ENCODE results near the gene GALNT18.
"Not testable (repeated sequence)": the region's sequence is repeated elsewhere in the genome, so short reads cannot be mapped to it uniquely, and the experiment has no call there.

The GALNT18 gene

DNA sequence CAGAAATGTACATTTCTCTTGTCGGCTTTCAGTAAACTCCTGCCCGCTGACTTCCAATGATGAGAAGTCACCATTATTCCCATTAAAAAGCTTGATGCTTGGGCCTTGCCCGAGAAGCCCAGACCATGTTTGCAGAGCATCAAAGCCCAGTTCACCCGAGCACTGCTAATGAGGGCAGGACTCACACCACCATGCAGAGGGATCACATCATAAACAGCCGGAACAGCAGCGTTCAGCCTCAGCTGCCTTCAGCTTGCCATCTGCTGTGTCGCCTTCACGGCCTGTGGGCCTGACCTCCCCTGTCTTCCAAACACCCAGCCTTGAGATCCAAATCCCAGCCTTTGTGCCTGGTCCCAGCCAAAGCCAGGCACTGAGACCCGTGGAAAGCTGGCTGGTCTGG lies 163.3 kb downstream of the GALNT18 start:
- DNase-seq (ENCODE audit: low spot score) = no peak

DNA sequence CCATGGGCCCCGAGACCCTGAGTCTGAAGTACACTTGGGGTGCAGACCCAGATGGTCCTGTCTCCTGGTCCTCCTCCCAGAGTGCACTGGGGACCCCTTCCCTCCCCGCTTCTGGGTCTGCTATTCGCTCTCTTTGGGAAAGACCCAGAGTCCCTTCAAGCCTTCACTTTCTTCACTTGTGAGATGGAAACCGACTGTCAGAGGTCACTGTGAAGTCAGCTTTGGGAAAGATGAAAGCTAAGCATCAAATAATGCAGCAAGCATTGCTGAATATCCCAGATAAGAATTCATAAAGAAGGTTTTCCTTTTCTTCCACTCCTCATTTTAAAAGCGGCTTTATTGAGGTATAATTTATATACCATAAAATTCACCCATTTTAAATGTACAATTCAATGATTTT lies 163.8 kb downstream of the GALNT18 start:
- no peak for DNase-seq (ENCODE audit: low spot score)

DNA sequence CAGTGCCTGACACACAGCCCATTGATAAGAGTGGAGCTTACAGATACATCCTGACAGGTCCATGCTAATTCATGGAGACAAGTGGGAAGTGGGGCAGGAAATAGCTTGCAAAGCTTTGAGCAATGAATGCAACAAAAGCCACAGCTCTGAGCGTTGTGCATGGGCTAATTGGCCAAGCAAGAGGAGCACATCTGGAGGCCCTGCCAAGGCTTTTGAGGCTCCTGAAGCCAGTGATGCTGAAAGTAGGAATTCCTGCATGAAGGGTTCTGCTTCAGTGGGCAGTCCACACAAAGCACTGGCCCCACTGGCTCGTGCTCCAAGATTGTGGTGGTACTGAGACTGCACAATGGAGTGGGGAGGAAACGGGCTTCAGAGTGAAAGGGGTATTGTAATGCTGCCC lies 164.9 kb downstream of the GALNT18 start:
- DNase-seq (ENCODE audit: low spot score) = no peak

GRCh38 chr11:11454671-11455223 lies 167.1 kb downstream of the GALNT18 start:
- DNase-seq (ENCODE audit: low spot score) = no peak

GRCh38 chr11:11451501-11452005 lies 170.3 kb downstream of the GALNT18 start:
- no peak for DNase-seq (ENCODE audit: low spot score)

GRCh38 chr11:11450744-11451362 lies 171.0 kb downstream of the GALNT18 start:
- no peak for DNase-seq (ENCODE audit: low spot score)

- DNase-seq (ENCODE audit: low spot score) = no peak
Observed at GRCh38 chr11:11449327-11449726, 172.5 kb downstream of the GALNT18 start.

GRCh38 chr11:11448626-11449025 lies 173.2 kb downstream of the GALNT18 start:
- no peak for DNase-seq (ENCODE audit: low spot score)

DNA sequence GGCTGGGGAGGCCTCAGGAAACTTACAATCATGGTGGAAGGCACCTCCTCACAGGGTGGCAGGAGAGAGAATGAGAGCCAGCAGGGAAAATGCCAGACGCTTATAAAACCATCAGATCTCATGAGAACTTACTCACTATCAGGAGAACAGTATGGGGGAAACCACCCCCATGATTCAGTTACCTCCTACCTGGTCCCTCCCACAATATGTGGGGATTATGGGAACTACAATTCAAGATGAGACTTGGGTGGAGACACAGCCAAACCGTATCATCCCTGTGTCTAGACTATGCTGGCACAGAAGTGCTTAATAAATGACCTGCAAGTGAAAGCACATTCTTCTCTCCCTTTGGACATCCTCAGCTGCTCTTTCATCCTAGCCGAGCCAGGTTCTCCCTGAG lies 174.2 kb downstream of the GALNT18 start:
- not testable (repeated sequence) for DNase-seq (ENCODE audit: low spot score)

- no peak for DNase-seq (ENCODE audit: low spot score)
Observed at GRCh38 chr11:11446967-11447366, 174.8 kb downstream of the GALNT18 start.

DNA sequence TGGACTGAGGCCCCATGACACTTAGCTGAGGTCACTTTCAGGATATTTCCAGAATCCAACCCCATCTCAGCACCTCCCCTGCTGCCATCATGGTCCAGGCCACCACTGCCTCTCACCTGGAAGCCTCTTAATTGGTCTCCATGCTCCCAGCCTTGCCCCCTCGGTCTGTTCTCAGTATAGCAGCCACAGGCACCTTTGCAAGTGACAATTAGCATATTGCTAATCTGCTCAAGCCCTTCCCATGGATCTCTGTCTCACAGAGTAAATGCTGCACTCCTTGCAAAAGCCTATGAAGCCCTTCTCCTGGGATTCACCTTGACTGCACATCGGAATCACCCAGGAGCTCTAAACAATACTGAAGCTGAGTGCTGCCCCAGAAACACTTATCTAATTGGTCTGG lies 175.2 kb downstream of the GALNT18 start:
- DNase-seq (ENCODE audit: low spot score) = no peak

- no peak for DNase-seq (ENCODE audit: low spot score)
Observed at GRCh38 chr11:11445441-11446185, 176.2 kb downstream of the GALNT18 start.

GRCh38 chr11:11444804-11445131 lies 177.0 kb downstream of the GALNT18 start:
- DNase-seq (ENCODE audit: low spot score) = peak; percentile 64

DNA sequence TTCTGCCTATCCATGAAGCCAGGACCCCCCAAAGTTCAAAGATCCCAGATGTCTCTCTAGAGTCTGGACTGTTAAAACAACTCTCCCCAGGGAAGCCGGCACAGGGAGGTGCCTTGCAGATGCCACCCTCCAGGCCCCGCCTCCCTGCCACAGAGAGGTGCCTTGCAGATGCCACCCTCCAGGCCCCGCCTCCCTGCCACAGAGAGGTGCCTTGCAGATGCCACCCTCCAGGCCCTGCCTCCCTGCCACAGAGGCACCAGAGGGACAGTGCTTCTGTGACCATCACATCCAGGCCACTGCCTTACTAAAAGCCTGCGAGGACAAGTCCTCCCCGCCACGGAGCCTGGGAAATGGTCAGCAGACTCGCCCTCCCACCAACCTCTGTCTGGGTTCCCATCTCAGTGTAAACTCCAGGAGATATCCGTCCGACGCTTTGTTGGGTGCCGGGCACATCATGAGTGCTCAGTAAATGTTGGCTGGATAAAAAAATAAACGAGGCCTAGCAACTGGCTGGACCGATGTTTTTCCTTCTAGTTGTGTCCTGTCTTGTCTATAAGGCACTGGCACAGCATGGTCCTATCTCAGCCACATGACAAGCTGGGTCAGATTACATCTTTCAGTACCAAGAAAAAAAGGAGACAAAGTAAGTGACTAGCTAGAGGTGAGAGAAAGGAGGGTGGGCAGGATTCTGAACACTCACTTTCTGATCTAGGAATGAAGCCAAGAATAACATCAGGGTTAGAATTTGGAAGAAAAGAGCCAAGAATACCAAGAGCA lies 177.6 kb downstream of the GALNT18 start:
- DNase-seq (ENCODE audit: low spot score) = no peak

DNA sequence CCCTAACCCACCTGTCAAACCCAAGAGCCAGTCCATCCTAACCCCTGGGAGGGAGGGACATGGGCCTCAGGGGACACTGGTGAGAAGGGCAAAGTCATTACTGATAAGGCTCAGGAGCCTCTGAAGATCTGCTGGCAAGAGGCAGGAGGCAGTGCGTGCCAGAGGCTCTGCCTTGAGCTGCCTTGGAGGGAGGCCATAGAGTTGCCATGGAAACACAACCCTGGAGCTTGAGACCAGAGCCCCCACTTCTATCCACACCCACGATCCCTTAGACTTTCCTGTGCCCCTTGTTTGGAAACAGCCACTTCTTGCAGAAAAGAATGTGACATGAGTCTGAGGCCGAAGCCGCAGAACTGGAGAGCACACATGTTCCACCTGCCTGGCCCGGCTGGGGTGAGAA lies 179.0 kb downstream of the GALNT18 start:
- peak; percentile 76 for DNase-seq (ENCODE audit: low spot score)

DNA sequence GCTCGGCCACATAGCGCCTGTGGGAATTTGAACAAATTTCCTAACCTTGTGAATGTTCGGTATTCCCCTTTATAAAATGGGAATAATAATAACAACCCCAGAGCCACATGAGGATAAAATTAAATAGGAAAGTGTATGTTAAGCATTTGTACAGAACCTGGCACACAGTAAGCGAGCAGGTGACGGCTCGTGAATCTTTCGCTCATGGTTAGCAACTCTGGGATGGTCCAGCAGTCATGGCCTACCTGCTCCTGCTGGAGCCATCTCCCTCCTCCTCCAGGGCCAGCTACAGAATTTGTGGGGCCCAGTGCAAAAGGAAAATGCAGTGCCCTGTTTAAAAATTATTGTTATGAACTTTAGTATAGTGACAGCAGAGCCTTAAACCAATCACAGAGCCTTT lies 180.3 kb downstream of the GALNT18 start:
- no peak for DNase-seq (ENCODE audit: low spot score)

GRCh38 chr11:11441091-11441490 lies 180.7 kb downstream of the GALNT18 start:
- DNase-seq (ENCODE audit: low spot score) = no peak

DNA sequence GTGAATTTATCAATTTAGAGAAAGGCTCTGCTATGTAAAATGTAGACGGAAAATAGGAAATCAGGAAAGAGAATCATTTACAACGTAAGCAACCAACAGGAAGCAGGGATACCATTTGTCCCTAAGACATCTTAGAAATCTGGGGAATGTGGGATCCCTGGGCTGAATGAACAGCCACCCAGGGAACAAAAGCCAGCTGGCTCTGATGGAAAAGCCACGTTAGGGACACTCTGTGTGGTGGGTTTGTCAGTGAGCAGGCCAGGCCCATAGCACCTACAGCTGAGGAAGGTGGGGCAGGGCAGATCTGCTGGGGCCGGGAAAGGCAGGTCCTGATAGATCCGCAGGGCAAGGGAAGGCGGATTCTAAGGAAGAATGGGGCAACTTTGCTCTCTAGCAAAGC lies 181.7 kb downstream of the GALNT18 start:
- DNase-seq (ENCODE audit: low spot score) = no peak

DNA sequence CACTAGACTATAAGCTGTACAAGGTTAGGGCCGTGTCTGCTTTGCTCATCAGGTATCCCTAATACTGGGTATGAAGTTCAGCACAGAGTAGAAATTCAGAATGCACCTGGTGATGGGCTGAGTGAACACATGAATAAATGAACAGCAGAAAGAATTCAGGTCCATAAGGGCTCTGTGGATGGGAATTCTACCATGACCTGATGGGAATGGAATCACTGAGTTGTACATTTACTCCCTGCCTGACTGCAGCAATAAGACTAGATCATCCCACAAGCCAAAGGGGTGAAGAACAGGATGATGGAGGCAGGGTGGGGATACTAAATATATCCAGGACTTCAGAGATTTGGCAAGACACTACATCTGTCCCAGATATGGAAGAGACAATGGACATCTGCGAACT lies 182.2 kb downstream of the GALNT18 start:
- no peak for DNase-seq (ENCODE audit: low spot score)

DNA sequence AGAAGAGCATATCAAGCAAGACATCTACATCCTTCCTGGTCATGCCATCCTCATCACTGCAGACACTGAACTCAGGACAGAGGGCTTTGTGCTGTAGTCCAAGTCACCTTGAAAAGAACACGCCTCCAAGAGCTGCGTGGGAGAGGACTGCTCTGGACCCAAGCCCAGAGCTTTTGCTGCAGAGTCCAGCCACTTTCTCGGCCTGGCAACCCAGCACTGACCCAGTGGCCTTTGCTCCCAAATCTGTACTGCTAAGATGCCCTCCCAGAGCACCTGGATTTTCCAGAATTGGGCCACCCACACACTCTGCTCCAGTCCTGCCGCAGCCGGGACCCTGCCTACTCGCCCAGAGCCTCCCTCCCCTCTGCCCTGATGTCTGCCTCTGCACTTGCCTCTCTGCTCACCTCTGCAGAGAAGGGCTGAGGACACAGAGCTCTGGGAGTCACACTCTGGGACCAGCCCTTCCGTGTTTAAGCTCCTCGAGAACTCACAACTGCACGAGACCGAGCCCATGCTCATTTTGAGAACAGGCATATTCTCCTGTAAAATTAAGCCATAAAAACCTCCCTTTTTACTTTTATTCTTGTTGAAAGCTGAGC lies 185.0 kb downstream of the GALNT18 start:
- DNase-seq (ENCODE audit: low spot score) = no peak

GRCh38 chr11:11435635-11436034 lies 186.2 kb downstream of the GALNT18 start:
- DNase-seq (ENCODE audit: low spot score) = peak; percentile 46

GRCh38 chr11:11433960-11434359 lies 187.8 kb downstream of the GALNT18 start:
- no peak for DNase-seq (ENCODE audit: low spot score)

All from cerebellar cortex (tissue), 1 donor.